HL-60 (cell line): Measurements from ENCODE around the gene PITPNB.

Source experiments
- GABPA ChIP-seq: IDR thresholded peaks from 2 replicates; pipeline ENCODE4 v1.6.1; 2012; ENCODE audit warnings: low read depth
- POLR2AphosphoS5 ChIP-seq: IDR thresholded peaks from 2 replicates; pipeline ENCODE4 v1.6.1; 2012; ENCODE audit warnings: low read depth
- SPI1 ChIP-seq: IDR thresholded peaks from 2 replicates; pipeline ENCODE4 v1.6.1; 2012; ENCODE audit warnings: low read depth, mild to moderate bottlenecking, borderline replicate concordance
- TF ChIP-seq, protein P1 (sequence below): IDR thresholded peaks from one replicate; pipeline ENCODE4 v1.5.1; 2011; ENCODE audit warnings: low read length, control low read depth, inconsistent platforms; ENCODE audit not compliant: insufficient read depth
- TF ChIP-seq, protein P2 (sequence below): IDR thresholded peaks from 2 replicates; pipeline ENCODE4 v1.6.1; 2012; ENCODE audit warnings: low read depth; ENCODE audit not compliant: insufficient replicate concordance

DNA sequence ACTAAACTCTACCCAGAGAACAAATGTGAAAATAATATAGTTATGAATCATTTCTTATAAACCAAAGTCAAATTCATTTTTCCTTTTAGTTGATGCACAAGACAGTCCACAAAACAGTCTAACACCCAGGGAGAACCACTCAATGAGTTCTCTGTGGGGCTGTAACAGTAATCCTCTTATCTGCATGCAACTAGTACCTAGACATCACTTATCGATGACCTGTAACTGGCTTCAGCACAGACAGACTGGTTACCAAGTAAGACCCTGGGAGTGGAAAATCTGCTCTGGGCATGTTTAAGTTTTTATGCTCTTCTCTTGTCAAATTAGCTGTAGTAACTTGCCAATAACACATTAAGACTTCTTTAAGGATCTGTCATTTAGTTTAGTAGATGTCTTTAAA is 46.6 kb downstream of the PITPNB start:
- TF ChIP-seq, protein P1, sequence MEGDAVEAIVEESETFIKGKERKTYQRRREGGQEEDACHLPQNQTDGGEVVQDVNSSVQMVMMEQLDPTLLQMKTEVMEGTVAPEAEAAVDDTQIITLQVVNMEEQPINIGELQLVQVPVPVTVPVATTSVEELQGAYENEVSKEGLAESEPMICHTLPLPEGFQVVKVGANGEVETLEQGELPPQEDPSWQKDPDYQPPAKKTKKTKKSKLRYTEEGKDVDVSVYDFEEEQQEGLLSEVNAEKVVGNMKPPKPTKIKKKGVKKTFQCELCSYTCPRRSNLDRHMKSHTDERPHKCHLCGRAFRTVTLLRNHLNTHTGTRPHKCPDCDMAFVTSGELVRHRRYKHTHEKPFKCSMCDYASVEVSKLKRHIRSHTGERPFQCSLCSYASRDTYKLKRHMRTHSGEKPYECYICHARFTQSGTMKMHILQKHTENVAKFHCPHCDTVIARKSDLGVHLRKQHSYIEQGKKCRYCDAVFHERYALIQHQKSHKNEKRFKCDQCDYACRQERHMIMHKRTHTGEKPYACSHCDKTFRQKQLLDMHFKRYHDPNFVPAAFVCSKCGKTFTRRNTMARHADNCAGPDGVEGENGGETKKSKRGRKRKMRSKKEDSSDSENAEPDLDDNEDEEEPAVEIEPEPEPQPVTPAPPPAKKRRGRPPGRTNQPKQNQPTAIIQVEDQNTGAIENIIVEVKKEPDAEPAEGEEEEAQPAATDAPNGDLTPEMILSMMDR: no peak
- TF ChIP-seq POLR2AphosphoS5: no peak
- no peak for TF ChIP-seq GABPA
- TF ChIP-seq, protein P2, sequence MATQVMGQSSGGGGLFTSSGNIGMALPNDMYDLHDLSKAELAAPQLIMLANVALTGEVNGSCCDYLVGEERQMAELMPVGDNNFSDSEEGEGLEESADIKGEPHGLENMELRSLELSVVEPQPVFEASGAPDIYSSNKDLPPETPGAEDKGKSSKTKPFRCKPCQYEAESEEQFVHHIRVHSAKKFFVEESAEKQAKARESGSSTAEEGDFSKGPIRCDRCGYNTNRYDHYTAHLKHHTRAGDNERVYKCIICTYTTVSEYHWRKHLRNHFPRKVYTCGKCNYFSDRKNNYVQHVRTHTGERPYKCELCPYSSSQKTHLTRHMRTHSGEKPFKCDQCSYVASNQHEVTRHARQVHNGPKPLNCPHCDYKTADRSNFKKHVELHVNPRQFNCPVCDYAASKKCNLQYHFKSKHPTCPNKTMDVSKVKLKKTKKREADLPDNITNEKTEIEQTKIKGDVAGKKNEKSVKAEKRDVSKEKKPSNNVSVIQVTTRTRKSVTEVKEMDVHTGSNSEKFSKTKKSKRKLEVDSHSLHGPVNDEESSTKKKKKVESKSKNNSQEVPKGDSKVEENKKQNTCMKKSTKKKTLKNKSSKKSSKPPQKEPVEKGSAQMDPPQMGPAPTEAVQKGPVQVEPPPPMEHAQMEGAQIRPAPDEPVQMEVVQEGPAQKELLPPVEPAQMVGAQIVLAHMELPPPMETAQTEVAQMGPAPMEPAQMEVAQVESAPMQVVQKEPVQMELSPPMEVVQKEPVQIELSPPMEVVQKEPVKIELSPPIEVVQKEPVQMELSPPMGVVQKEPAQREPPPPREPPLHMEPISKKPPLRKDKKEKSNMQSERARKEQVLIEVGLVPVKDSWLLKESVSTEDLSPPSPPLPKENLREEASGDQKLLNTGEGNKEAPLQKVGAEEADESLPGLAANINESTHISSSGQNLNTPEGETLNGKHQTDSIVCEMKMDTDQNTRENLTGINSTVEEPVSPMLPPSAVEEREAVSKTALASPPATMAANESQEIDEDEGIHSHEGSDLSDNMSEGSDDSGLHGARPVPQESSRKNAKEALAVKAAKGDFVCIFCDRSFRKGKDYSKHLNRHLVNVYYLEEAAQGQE: no peak
- no peak for TF ChIP-seq SPI1
